GM18517 (cell line): ENCODE results near the gene CDK8.
"Not testable (repeated sequence)": the region's sequence is repeated elsewhere in the genome, so short reads cannot be mapped to it uniquely, and the experiment has no call there.

Source experiments
- ATAC-seq: cut with Tn5 transposase; IDR thresholded peaks from one replicate; pipeline ENCODE4 v1.9.1; 2021; ENCODE audit warnings: mild to moderate bottlenecking, moderate library complexity; ENCODE audit not compliant: unreplicated experiment

The CDK8 gene

DNA sequence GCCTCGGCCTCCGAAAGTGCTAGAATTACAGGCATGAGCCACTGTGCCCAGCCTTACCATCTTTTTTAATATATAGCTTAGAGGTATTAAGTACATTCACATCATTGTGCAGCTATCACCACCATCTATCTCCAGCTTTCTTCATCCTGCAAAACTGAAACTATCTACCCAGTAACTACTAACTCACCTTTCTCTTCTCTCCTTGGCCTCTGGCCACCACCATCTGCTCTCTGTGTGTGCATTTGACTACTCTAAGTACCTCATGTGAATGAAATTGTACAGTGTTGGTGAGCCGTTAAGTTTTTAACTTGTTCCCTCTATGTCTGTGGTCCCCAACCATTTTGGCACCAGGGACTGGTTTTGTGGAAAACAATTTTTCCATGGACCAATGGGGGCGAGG, 56.1 kb downstream of the CDK8 start:
- no peak for ATAC-seq

DNA sequence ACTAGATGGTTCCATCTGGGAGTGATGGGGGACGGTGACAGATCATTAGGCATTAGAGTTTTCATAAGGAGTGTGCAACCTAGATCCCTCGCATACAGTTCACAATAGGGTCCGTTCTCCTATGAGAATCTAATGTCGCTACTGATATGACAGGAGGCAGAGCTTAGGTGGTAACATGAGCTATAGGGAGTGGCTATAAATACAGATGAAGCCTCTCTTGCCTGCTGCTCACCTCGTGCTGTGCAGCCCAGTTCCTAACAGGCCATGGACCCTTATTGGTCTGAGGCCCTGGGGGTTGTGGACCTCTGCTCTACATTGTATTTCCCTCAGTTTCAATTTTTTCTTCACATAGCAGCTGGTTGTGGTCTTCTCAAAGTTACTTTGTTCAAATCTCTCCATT, 56.5 kb downstream of the CDK8 start:
- no peak for ATAC-seq

DNA sequence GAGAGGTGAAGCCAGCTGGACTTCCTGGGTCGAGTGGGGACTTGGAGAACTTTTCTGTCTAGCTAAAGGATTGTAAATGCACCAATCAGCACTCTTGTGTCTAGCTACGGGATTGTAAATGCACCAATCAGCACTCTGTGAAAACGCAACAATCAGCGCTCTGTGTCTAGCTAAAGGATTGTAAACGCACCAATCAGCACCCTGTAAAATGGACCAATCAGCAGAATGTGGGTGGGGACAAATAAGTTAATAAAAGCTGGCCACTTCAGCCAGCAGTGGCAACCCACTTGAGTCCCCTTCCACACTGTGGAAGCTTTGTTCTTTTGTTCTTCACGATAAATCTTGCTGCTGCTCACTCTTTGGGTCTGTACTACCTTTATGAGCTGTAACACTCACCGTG, 58.1 kb downstream of the CDK8 start:
- not testable (repeated sequence) for ATAC-seq

DNA sequence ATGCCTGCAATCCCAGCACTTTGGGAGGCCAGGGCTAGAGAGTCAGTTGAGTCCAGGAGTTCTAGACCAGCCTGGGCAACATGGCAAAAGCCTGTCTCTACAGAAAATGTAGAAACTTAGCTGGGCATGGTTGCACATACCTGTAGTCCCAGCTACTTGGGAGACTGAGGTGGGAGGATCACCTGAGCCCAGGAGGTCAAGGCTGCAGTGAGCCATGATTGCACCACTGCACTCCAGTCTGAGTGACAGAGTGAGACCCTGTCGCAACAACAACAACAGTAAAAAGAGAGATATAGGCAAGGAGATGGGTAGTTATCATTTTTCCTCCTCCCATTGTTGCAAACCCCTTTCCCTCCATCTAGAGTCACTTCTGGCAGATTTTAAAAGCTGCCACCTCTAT, 62.2 kb downstream of the CDK8 start:
- not testable (repeated sequence) for ATAC-seq

DNA sequence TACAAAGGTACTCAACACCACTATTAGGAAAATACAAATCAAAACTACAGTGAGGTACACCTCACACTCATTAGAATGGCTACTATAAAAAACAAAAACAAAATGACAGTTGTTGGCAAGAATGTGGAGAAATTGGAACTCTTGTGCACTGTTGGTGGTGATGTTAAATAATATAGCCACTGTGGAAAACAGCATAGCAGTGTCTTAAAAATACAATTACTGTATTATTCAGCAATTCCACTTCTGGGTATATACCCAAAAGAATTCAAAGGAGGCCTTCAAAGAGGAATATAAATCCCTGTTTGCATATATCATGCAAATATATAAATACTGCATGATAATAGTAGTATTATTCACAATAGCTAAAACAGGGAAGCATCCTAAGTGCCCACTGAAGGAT, 66.8 kb downstream of the CDK8 start:
- ATAC-seq: no peak

DNA sequence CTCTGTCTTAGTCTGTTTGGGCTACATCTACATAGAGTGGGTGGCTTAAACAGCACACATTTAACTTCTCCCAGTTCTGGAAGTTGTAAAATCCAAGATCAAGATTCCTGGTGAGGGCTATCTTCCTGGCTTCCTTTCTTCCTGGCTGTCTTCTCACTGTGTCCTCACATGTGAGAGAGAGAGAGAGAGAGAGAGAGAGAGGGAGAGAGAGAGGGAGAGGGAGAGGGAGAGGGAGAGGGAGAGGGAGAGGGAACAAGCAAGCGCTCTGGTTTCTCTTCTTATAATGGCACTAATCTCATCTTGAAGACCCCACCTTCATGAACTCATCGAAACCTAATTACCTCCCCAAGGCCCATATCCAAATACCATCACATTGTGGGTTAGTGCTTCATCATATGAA, 69.2 kb downstream of the CDK8 start:
- no peak for ATAC-seq

DNA sequence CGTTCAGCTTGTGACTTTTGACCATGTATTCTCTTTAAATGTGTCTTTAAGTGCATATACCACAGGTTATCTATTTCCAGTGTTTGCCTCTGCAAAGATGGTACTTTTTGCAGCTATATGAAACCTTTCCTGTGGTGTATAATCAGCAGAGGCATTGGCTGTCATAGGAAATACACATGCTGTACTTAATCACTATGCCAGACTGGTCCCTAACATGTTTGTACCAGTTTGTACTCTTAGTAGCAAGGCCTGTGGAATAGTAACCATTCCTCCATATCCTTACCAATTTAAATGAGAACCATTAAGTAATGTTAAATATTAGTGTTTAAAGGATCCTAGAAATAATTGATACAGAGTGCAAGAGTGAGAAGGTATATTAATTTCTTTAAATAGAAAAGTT, 69.8 kb downstream of the CDK8 start:
- ATAC-seq: no peak

DNA sequence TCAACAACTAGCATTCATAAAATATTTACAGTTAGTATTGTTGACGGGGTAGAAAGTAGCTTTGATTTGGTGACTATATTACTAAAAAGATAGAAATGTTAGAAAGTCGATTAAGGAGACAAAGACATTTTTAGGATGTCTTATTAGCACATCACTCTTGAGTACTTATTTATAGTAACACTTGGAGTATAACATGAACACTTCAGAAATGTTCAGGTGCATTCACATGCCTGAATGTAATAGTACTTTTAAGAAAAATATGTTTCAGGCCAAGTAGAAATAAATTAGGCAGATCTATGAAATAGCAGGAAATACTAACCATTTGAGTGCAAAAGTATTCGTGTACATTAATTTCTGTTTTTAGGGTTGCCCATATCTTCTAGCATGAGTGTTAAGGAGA, 70.4 kb downstream of the CDK8 start:
- ATAC-seq: no peak

DNA sequence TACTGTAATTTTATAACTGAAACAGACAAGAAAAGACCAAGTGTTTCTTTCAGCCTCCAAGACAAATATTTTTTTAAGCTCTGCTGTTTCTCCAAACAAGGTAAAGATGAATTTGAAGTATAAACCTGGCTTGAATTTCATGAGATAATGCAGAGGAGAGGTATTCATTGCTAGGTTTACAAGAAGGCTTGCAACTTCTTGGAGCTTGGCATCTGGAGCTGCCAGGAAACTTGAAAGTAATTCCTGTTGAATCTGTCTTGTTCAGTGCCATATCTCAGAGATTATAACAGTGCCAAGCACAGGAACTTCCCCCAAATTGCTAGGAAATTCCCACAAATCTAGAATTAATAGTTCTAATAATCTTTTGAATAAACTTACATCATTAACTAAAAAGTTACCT, 70.9 kb downstream of the CDK8 start:
- ATAC-seq: no peak

DNA sequence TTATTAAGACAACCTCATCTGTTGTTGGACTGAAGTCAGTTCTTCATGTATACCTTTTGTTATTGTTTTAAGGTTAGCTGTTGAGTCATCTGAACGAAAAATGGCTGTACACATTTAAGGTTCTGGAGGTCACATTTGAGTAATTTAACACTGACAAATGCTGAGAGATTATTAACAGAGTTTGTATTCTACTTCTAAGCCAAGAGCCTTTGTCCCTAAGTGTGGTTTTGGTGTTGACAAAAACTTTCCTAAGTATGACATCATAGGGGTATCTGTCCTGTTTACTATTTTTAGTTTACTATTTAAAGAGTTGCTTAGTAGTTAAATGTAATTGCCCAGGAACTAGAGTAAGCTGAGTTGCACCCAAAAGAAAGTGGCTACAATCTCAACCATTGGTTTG, 71.9 kb downstream of the CDK8 start:
- ATAC-seq: peak; percentile 82

DNA sequence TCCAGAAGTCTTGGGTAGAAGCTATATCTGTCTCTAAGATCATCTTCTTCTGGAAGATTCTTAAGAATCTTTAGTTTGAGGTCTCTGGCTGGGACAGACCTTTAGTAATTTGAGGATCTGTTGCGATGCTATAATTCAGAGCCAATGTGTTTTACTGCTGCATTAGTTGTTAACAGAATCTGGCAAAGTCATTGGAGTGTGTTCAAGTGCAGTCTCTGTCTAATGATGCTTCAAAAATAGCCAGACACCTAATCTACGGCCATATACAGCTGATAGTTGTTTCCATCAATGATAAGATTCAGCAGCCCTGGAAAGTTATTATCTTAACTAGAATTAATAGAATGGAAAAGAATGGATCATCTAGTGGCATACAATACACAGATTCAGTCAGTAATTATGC, 72.6 kb downstream of the CDK8 start:
- no peak for ATAC-seq

DNA sequence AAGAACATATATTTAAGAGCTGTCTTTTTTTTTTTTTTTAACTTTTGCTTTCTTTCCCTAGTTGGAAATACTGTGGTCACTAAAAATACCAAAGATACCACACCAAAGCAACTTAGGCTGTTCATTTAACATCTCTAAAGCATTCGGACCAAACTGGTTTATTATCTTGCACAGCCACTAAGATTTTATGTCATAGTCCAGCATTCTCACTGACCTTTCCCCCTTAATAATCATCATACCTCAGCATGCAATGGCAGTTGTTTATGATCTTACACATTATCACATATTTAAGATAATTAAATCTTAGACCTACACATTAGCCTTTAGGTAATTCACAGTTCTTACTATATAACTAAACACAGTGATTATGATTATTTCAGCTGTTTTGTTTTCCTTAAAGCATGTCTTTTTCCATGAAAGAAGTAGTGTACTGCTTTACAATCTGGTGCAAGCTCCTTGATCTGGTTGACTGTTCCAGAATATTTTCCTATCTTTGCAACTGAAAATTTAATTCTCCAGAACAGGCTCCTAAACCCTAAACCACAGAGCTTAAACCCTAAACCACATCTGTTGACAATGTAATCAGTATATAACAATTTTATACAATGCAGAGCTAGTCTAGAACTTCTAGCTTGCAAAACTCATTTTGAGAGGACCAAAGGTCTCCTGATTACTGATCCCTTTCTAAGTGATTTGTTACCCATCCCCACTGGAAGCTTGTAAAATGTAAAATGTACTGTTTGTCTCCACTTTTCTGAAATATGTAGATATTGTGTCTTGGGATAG, 74.2 kb downstream of the CDK8 start:
- no peak for ATAC-seq

DNA sequence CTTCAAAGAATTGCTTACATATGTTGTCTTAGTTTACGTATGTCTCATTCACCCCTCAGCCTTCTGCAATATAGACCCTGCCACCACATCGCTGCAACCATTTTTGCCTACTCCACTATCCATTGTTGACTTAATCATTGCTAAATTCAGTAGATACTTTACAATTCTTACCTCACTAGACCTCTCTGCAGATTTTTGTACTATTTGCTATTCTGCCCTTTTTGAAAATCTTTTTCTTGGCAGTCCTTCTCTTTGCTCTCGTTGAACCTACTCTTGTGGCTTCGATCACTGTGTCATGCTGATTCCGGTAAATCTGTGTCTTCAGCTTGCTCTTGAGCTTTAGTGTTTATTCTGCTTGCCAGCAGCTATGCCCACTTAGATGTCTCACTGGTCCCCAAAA, 81.2 kb downstream of the CDK8 start:
- ATAC-seq: no peak

DNA sequence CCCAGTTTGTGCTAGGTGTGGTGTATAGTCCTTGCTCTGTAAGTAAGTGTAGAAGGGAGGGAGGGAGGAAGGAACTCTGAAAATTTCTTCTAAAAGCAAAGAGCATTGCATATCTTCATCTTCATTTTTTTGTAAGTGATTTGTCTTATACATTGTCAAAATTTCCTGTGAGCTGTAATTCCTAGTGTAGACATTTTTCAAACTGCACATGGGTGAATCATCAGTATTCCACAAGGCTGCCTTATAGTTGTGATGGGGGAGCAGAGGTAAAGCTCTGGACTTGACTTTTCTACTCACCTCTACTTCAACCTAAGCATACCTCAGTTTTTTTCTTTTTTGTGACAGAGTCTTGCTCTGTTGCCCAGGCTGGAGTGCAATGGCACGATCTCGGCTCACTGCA, 86.9 kb downstream of the CDK8 start:
- no peak for ATAC-seq

DNA sequence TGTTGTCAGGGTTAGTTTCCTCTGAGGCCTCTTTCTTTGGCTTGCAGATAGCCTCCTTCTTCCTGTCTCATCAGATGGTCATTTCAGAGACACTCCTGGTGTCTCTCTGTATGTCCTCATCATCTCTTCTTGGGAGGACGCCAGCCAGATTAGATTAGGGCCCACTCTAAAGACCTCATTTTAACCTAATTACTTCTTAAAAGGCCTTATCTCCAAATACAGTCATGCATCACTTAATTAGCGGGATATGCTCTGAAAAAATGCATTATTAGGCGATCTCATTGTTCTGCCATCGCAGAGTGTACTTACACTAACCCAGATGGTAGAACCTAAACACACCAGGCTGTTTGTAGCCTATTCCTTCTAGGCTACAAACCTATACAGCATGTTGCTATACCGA, 89.0 kb downstream of the CDK8 start:
- no peak for ATAC-seq

DNA sequence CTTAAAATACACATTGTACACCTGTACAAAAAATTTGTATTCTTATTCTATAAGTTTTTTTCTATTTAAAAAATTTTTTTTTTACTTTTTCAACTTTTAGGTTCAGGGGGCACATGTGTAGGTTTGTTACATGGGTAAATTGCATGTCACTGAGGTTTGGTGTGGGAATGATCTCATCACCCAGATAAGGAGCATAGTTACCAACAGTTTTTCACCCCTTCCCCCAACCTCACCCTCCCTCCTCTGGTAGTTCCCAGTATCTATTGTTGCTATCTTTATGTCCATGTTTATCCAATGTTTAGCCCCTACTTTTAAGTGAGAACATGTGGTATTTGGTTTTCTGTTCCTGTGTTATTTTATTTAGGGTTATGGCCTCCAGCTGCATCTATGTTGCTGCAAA, 89.9 kb downstream of the CDK8 start:
- no peak for ATAC-seq

DNA sequence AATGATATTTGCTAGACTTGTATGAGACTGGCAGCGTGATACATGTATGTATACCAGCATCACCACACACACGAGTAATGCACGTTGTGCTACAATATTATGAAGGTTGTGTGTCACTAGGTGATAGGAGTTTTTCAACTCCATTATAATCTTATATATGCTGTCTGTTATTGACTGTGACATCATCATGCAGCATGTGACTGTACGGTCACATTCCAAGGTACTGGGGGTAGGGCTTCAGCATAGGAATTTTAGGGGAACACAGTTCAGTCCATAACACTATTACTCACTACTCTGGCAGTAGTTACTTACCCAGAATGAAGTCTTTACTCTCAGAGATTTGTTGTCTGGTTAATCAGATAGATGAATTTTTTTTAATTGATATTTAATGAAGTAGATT, 91.1 kb downstream of the CDK8 start:
- no peak for ATAC-seq

DNA sequence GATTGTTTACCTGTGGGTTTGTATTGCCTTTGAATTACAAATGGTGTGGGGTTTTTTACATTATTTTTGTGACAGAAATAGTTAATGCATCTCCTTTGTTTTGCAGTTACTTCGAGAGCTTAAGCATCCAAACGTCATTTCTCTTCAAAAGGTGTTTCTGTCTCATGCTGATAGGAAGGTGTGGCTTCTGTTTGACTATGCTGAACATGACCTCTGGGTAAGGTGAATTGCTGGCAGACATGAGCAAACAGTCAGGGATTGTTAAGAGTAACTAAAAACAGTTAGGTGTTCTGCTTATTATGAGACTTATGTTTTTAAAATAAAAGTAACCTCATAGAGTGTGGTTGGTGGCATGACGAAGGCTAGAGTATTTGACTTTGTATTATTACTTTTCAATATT, 95.0 kb downstream of the CDK8 start:
- ATAC-seq: no peak

DNA sequence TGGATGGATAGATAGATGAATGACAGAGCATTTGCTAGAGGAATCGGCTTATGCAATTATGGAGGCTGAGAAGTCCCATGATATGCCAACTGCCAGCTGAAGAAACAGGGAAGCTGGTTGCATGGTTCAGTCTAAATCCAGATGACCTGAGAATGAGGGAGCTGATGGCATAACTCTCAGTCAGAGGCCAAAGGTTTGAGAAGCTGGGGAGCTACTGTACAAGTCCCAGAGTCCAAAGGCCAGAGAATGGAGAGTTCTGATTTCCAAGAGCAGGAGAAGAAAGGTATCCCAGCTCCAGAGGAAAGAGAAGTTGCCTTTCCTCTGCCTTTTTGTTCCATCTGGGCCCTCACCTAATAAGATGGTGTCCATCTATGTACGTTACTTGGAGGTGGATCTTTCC, 108.3 kb downstream of the CDK8 start:
- no peak for ATAC-seq

DNA sequence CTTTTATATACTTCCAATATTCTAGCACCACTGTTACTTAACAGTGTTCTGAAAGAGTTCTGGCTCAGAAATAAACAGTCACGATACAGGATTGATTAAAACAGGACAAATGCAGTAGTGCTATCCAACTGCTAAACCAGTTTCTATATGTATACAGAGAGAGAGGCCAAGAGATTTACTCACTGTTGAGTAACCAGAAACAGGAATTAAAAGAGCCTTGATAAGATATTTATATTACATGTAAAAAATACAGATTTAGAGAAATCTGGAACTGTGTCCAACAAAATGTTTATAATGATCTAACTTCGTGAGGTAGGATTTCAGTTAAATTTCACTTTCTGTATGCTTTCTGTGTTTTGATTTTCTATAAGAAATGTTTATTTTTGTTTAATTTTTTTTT, 116.6 kb downstream of the CDK8 start:
- ATAC-seq: no peak

DNA sequence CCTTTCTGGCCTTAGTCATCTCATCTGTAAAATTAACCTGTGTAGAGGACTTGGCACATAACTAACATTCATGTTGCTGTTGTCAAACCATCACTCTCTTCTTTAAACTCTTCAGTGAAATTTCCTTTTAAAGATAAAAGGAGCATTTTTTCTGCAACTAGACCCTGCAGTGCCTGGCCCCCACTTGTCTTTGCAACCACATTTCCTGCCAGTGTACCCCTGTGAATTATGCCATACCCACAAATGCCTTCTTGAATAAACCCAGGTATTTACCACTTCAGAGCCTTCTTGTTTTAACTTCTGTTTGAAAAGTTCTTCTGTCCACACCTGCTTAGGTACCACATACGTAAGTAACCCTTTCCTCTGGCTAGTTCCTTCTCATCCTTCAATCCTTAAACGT, 118.8 kb downstream of the CDK8 start:
- no peak for ATAC-seq

DNA sequence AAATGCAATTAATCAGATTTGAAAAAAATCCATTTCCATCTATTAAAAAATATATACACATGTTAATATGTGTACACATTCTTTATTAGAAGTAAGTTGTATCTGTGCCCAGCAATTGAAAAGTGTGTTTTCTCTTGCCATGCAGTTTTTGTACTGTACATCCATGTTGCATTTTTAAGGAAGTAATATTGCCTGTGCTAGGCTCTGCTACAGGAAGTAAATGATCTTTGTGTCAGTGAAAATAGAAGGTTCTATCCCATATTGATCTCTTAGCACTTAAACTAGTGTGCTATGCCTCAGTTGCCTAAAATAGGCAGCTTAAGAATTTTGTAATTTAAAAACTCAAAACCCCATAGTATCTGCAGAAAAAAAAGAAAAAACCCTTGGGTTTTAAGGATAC, 122.5 kb downstream of the CDK8 start:
- ATAC-seq: no peak

DNA sequence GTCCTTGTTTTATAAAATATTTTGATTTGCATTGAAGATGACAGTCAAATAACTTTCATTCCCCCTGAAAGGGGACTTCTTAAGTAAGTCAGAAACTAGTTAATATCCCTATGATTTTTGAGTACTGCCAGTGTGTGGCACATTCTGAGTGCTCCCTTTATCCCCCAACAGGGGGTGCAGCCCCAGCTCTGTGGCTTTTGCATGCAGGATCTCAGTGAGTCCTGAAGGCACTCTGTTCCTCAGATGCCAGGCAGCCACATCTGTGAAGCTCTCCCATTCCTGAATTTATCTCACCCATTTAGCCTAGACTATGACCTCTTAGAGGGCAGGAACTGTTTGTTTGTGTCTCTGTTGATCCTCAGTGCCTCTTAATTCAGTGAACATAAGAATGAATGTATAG, 123.1 kb downstream of the CDK8 start:
- ATAC-seq: no peak
